Astrocyte (in vitro differentiated cells and primary cell): ENCODE measurements around the gene FUOM. TPM values are rescaled to one million over a fixed set of nuclear protein-coding genes. Genes with fewer than 3 reads are reported as not detected.
"Not testable (repeated sequence)": the region's sequence is repeated elsewhere in the genome, so short reads cannot be mapped to it uniquely, and the experiment has no call there.

Experiments used
- DNase-seq: peaks from one replicate; pipeline ENCODE4 v3.0.0-alpha.2; 2010; ENCODE audit warnings: low read depth
- FAIRE-seq: peaks from 2 replicates; lab custom pipeline; 2011; peaks lifted over from hg19 to GRCh38; lab: Jason Lieb, UNC
- H2AFZ ChIP-seq: 2 replicates; pipeline ENCODE4 v1.6.0; 2012; ENCODE audit warnings: low read depth, low read length, inconsistent platforms
- H3K27ac ChIP-seq: 2 replicates; pipeline ENCODE4 v1.5.1; 2011; ENCODE audit warnings: low read depth, low read length, inconsistent platforms
- H3K27me3 ChIP-seq: 2 replicates; pipeline ENCODE4 v1.6.0; 2011; ENCODE audit warnings: low read length, inconsistent platforms; ENCODE audit not compliant: insufficient read depth
- H3K36me3 ChIP-seq: 2 replicates; pipeline ENCODE4 v1.5.1; 2011; ENCODE audit warnings: low read length, inconsistent platforms; ENCODE audit not compliant: insufficient read depth
- H3K4me1 ChIP-seq: 2 replicates; pipeline ENCODE4 v1.5.1; 2011; ENCODE audit warnings: low read length, inconsistent platforms; ENCODE audit not compliant: insufficient read depth
- H3K4me2 ChIP-seq: 2 replicates; pipeline ENCODE4 v1.6.0; 2012; ENCODE audit warnings: low read length, inconsistent platforms
- H3K4me3 ChIP-seq: 2 replicates; pipeline ENCODE4 v1.5.1; 2011; ENCODE audit warnings: low read depth, mild to moderate bottlenecking, low read length, inconsistent platforms; ENCODE audit not compliant: insufficient read depth
- H3K79me2 ChIP-seq: 2 replicates; pipeline ENCODE4 v1.6.0; 2012; ENCODE audit warnings: mild to moderate bottlenecking, low read length, inconsistent platforms; ENCODE audit not compliant: insufficient read depth
- H3K9ac ChIP-seq: 2 replicates; pipeline ENCODE4 v1.6.0; 2012; ENCODE audit warnings: mild to moderate bottlenecking, low read length, inconsistent platforms
- H3K9me3 ChIP-seq: 2 replicates; pipeline ENCODE4 v1.5.1; 2012; ENCODE audit warnings: low read depth, mild to moderate bottlenecking, low read length, inconsistent platforms; ENCODE audit not compliant: insufficient read depth
- H4K20me1 ChIP-seq: 2 replicates; pipeline ENCODE4 v1.6.0; 2012; ENCODE audit warnings: low read length, inconsistent platforms; ENCODE audit not compliant: insufficient read depth
- H3K27ac Mint-ChIP-seq: one replicate; pipeline ENCODE4 v1.8.0; 2021; ENCODE audit warnings: mild to moderate bottlenecking, mixed read lengths; ENCODE audit not compliant: unreplicated experiment
- H3K27me3 Mint-ChIP-seq: one replicate; pipeline ENCODE4 v1.8.0; 2021; ENCODE audit warnings: low read depth, mixed read lengths; ENCODE audit not compliant: unreplicated experiment
- H3K36me3 Mint-ChIP-seq: one replicate; pipeline ENCODE4 v1.8.0; 2021; ENCODE audit warnings: low read depth, mixed read lengths; ENCODE audit not compliant: unreplicated experiment
- H3K4me1 Mint-ChIP-seq: one replicate; pipeline ENCODE4 v1.8.0; 2021; ENCODE audit warnings: low read depth, mixed read lengths; ENCODE audit not compliant: unreplicated experiment
- H3K4me3 Mint-ChIP-seq: one replicate; pipeline ENCODE4 v1.8.0; 2021; ENCODE audit warnings: mild to moderate bottlenecking, moderate library complexity, mixed read lengths; ENCODE audit not compliant: unreplicated experiment
- H3K9me3 Mint-ChIP-seq: one replicate; pipeline ENCODE4 v1.8.0; 2021; ENCODE audit warnings: mild to moderate bottlenecking, mixed read lengths; ENCODE audit not compliant: unreplicated experiment
- CTCF ChIP-seq: IDR thresholded peaks from 2 replicates; pipeline ENCODE4 v1.5.1; 2011; ENCODE audit warnings: low read depth, mild to moderate bottlenecking, inconsistent platforms, low read length, moderate library complexity; ENCODE audit not compliant: insufficient read depth
- EZH2 ChIP-seq: IDR thresholded peaks from 2 replicates; pipeline ENCODE4 v1.6.1; 2012; ENCODE audit warnings: mild to moderate bottlenecking, low read length, inconsistent platforms; ENCODE audit not compliant: insufficient read depth
- total RNA-seq: library from RNA; stranded (reverse); gene quantifications from 2 replicates; pipeline ENCODE4 v1.2.1, GENCODE V29; 2021

FUOM gene
- total RNA-seq, 1 donor from 2014 or later: 28.8 TPM

DNA sequence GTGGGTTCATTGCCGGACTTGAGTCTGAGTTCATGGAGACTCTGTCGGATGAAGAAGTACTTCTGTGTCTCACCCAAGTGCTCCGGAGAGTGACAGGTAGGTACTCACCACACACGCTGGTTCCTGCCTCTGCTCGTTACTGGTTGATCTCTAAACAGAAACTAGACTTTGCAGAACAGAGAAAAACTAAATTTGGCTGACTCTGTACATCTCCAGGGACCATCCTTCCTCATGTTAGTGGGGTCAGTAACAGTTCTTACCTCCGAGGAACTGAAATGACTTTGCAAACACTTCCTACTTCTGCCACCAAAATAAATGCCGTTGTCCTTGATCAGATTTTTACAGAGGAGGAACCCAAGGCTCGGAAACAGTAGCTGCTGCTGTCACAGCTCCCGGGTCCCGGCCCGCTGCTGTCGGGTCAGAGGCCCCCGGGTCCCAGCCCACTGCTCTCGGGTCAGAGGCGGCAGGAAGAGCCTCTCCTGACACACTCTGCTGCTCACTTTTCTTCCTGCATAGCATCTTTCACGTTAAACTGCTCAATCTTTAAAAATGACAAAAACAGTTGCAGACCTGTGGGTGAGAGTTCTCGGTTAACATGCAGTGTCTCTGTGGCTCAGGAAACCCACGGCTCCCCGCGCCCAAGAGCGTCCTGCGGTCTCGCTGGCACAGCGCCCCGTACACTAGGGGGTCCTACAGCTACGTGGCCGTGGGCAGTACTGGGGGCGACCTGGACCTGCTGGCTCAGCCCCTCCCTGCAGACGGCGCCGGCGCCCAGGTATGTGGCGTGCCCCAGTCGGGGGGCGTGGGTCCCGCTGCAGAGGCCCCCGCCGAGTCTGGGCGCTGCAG lies 31.4 kb upstream of the FUOM start:
- DNase-seq (no peak), FAIRE-seq (no peak)
- no peaks in the 10 kb centered on the region for H3K4me1 ChIP-seq
- no peak overlapping the region for H3K9ac ChIP-seq
- no peaks in the 10 kb centered on the region for H3K36me3 ChIP-seq
- Mint-ChIP-seq H3K4me1 (peaks cover 2% of the 10 kb centered on the region), H3K27me3 (no peaks in the 10 kb centered on the region), H3K9me3 (no peaks in the 10 kb centered on the region), H3K4me3 (no peak overlapping the region), H3K36me3 (peaks cover 14% of the 10 kb centered on the region), H3K27ac (peak overlapping the region; percentile 62)
- H3K79me2 ChIP-seq: peaks cover 3% of the 10 kb centered on the region
- no peaks in the 10 kb centered on the region for H3K9me3 ChIP-seq
- no peak overlapping the region for H3K4me3 ChIP-seq
- H3K4me2 ChIP-seq: no peak overlapping the region
- H4K20me1 ChIP-seq: no peaks in the 10 kb centered on the region
- H3K27me3 ChIP-seq: no peaks in the 10 kb centered on the region
- H2AFZ ChIP-seq: no peak overlapping the region
- TF ChIP-seq EZH2: no peak
- no peak for TF ChIP-seq CTCF
- H3K27ac ChIP-seq: no peak overlapping the region

DNA sequence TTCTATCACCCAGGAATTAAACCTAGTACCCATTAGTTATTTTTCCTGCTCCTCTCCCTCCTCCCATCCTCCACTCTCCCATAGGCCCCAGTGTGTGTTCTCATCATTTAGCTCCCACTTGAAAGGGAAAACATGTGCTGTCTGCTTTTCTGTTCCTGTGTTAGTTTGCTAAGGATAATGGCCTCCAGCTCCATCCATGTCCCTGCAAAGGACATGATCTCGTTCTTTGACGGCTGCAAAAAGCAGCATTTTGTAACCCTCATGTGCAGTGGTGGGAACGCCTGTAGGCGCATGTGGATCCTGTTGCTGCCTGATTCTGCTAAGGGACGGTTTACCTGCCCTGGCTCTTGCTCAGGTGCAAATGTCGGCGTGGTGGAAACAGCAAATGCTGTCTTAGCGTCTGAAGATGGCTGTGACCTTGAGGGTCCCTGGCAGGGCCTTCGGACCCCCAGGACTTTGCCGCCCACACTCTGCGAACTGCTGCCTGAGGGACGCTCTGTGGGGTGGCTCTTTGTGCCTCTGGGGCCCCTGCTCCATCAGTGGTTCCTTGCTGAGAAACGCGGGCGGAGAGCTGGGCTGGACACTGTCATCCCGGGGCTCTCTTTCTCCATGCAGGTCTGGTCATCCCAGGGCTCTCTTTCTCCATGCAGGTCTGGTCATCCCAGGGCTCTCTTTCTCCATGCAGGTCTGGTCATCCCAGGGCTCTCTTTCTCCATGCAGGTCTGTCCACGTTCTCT lies 30.6 kb upstream of the FUOM start:
- no peak overlapping the region for H2AFZ ChIP-seq
- Mint-ChIP-seq H3K4me1 (peaks cover under 1% of the 10 kb centered on the region), H3K36me3 (peaks cover 14% of the 10 kb centered on the region), H3K27me3 (no peaks in the 10 kb centered on the region), H3K9me3 (no peaks in the 10 kb centered on the region), H3K4me3 (no peak overlapping the region), H3K27ac (no peak overlapping the region)
- H3K4me3 ChIP-seq: no peak overlapping the region
- no peak for FAIRE-seq
- no peaks in the 10 kb centered on the region for H4K20me1 ChIP-seq
- H3K79me2 ChIP-seq: no peaks in the 10 kb centered on the region
- H3K36me3 ChIP-seq: no peaks in the 10 kb centered on the region
- H3K9ac ChIP-seq: no peak overlapping the region
- H3K4me1 ChIP-seq: no peaks in the 10 kb centered on the region
- TF ChIP-seq CTCF (no peak), EZH2 (no peak)
- no peak overlapping the region for H3K4me2 ChIP-seq
- no peak overlapping the region for H3K27ac ChIP-seq
- no peaks in the 10 kb centered on the region for H3K27me3 ChIP-seq
- no peaks in the 10 kb centered on the region for H3K9me3 ChIP-seq
- DNase-seq: no peak

GRCh38 chr10:133386951-133387350 lies 29.1 kb upstream of the FUOM start:
- not testable (repeated sequence) for H3K27me3 Mint-ChIP-seq, H3K4me1 ChIP-seq, H3K9me3 ChIP-seq, H3K9me3 Mint-ChIP-seq, H3K79me2 ChIP-seq, H4K20me1 ChIP-seq, H3K4me3 Mint-ChIP-seq, H3K4me1 Mint-ChIP-seq, FAIRE-seq, H3K27ac Mint-ChIP-seq, DNase-seq, H3K4me3 ChIP-seq, H3K27me3 ChIP-seq, H3K36me3 ChIP-seq, H3K4me2 ChIP-seq, H2AFZ ChIP-seq, H3K9ac ChIP-seq, H3K27ac ChIP-seq
- peaks cover 14% of the 10 kb centered on the region for H3K36me3 Mint-ChIP-seq
